Measurements from ENCODE around the gene BDKRB1.
"Not testable (repeated sequence)": the region's sequence is repeated elsewhere in the genome, so short reads cannot be mapped to it uniquely, and the experiment has no call there.

Gene BDKRB1

DNA sequence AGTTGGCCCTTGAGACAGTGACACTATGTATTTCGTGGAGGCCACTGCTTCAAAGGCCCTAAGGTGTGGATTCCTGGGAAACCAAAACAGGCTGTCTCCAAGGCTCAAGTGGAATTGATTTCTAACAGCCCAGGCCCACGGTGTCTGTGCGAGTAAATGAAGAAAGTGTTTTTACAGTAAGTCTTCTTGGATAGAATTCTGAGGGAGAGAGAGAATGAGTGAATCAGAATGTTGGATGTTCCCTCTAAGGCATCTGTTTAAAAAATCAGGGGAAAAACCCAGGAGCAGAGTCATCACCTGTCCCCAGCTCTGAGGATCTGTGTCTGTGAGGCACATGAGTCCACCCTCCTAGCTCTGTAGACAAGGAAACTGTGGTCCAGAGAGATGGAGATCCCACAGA is 22.3 kb upstream of the BDKRB1 start:
- DNase-seq (ENCODE audit: low read depth): no peak

DNA sequence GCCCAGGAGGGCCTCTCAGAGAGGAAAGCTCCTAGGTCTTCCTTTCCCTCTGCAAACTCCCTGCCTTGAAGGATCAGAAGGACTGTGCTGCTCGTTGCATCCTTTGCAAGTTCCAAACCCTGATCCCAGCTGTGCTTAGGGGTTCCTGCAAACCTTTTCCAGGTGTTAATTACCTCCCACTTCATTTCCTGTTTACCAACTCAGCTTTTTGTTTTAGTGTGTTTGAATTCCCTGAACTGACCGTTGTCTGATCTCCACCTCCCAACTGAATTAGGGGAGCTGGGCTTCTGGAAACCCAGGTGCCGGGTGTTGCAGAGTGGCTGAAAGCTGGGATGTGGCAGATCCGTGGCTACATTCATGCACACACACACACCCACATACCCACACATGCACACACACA is 20.6 kb upstream of the BDKRB1 start:
- DNase-seq (ENCODE audit: low read depth): no peak

DNA sequence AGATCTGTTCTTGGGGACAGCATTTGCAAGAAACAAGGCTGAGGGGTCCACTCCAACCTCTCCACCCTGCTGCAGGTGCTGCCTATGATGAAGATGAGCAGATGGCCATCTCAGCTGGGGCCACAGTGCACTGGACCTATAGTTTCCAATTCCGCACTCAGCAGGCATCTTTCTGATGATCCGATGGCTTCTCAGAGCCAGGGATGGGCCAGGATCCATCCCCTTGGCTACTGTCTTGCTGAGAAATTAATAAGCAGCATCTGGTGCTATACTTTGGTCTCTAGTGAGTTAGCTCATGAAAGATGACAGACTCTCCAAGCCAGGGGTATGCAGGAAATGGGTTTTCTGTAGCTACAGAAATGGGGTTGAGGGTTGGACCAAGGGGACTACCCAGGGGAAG is 18.4 kb upstream of the BDKRB1 start:
- DNase-seq (ENCODE audit: low read depth): no peak

DNA sequence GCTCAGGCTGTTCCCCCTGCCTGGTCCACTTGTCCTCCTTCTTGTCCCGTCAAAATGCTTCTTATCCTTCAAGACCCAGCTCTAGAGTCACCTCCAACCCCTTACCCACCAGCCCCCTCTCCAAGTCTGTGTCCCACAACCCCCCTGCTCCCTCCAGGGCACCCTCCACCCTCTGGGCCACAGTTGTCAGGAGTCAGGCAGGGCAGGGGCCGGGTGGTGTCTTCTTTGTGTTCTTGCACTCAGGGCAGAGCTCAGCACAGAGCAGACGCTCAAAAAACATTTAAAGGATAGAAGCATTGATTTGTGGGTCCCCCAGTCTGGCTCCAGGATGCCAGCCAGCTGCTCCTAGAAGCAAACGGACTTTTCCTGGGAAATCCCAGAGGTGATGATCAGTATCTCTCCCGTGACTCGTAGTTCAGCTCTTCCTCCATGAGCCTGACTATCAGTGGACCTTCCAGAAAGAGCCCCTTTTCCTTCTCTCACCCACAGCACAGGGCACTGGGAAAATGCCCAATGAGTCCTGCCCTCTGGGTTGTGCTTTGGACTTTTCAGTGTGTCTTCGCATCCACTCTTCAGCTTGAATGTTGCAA is 17.2 kb upstream of the BDKRB1 start:
- no peak for DNase-seq (ENCODE audit: low read depth)

DNA sequence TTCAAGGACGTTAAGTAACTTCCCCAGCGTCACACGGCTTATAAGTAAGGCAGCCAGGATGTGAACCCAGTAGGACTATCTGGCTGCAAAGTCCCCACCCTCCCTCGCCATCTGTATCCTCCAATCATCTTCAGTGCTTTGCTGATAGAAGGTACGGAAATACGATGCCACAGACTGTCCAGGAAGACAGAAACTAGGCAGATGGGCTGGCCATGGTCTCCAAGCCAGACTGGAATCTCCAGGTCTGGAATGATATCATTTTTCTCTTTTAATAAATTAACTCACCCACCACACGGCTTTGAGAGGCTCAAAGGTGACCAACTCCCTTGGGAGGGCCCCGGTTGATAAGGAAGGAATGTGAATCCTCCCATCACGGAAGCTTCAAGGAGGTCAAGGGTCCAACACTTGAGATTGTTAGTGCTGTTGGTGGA is 16.3 kb upstream of the BDKRB1 start:
- no peak for DNase-seq (ENCODE audit: low read depth)

DNA sequence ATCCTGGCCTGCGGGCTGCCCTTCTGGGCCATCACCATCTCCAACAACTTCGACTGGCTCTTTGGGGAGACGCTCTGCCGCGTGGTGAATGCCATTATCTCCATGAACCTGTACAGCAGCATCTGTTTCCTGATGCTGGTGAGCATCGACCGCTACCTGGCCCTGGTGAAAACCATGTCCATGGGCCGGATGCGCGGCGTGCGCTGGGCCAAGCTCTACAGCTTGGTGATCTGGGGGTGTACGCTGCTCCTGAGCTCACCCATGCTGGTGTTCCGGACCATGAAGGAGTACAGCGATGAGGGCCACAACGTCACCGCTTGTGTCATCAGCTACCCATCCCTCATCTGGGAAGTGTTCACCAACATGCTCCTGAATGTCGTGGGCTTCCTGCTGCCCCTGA is 15.4 kb upstream of the BDKRB1 start:
- DNase-seq (ENCODE audit: low read depth): no peak

DNA sequence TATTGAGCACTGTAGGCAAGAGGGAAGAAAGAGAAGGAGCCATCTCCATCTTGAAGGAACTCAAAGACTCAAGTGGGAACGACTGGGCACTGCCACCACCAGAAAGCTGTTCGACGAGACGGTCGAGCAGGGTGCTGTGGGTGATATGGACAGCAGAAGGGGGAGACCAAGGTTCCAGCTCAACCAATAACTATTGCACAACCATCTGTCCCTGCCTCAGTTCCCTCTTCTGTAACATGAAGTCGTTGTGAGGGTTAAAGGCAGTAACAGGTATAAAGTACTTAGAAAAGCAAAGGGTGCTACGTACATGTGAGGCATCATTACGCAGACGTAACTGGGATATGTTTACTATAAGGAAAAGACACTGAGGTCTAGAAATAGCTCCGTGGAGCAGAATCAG is 13.9 kb upstream of the BDKRB1 start:
- DNase-seq (ENCODE audit: low read depth): no peak

DNA sequence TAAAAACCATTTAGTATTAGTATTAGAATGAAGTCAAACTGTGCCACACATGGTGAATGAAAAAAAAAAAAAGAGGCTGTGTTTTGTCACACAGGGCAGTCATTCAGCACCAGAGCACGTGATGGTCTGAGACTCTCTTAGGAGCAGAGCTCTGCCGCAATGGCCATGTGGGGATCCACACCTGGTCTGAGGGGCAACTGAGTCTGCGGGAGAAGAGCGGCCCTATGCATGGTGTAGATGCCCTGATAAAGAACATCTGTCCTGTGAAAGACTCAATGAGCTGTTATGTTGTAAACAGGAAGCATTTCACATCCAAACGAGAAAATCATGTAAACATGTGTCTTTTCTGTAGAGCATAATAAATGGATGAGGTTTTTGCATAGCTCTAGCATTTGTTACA is 12.2 kb upstream of the BDKRB1 start:
- no peak for DNase-seq (ENCODE audit: low read depth)

DNA sequence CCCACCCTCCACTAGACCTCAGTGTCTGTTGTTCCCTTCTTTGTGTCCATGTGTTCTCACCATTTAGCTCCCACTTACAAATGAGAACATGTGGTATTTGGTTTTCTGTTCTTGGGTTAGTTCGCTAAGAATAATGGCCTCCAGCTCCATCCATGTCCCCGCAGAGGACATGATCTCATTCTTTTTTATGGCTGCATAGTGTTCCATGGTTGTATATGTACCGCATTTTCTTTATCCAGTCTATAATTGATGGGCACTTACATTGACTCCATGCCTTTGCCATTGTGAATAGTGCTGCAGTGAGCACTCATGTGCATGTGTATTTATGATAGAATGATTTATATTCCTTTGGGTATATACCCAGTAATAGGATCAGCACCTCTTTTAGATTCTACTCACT is 10.9 kb upstream of the BDKRB1 start:
- not testable (repeated sequence) for DNase-seq (ENCODE audit: low read depth)

DNA sequence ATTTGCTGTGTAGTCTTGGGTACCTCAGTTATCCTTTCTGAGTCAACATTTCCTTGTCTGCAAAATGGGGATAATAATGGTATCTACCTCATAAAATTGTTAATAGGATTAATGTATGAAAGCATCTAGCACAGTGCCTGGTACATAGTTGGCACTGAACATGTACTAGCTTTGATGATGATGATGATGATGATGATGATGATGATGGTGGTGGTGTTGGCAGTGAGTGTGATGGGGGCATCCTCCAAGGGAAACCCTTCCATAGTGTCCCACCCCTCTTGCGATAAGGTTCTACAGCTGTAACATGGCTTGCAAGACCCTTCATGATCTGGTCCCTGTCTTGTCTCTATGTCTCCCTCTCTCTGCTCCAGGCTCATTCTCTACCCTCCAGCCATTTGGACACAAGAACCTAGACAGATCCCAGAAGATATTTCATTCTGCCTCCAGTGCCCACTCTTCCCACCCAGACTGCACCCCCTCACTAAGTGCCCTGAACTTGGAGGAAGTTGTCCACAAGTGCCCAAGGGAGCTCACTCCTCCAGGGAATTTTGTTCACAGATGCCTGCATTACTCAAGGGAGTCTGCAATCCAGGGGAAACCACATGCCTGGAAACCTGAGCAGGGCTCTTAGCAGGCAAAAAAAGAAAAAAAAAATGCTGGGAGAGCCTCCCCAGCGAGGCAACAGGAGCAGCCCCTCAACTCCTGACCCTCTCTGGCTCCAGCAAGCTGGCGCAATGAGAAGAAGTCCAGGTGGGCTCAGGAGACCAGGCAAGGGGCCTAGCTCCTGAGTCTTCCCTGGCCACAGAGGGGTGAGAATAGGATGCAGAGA is 10.1 kb upstream of the BDKRB1 start:
- no peak for DNase-seq (ENCODE audit: low read depth)

DNA sequence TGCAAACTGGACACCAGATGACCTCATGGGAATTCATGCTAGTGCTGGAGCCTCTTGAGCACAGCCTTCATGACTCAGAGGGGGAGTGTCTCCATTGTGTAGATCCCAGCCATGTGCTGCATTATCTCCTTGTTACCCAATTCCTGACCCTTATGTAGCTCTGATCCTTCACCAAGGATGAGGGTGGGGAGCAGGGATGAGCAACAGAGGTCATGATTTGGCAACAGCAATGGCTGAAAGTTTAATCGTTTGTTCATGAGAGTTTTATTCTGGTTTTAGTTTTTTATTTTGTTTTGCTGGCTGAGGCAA is 9.5 kb upstream of the BDKRB1 start:
- no peak for DNase-seq (ENCODE audit: low read depth)

DNA sequence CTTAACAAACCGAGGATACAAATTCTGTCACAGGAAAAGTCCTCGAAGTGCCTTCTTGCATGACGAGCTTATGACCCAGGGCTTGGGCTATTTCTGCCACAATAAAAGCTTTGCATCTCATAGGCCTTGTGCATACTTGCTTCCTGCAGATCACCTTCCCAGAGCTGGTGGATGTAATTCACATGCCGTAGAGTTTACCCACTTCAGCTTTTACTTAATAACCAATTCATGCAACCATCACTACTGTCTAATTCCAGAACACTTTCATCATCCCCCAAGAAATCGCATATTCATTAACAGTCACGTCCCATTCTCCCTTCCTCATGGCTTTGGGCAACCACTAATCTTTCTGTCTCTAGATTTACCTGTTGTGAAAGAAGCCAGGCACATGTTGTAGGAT is 9.0 kb upstream of the BDKRB1 start:
- no peak for DNase-seq (ENCODE audit: low read depth)

DNA sequence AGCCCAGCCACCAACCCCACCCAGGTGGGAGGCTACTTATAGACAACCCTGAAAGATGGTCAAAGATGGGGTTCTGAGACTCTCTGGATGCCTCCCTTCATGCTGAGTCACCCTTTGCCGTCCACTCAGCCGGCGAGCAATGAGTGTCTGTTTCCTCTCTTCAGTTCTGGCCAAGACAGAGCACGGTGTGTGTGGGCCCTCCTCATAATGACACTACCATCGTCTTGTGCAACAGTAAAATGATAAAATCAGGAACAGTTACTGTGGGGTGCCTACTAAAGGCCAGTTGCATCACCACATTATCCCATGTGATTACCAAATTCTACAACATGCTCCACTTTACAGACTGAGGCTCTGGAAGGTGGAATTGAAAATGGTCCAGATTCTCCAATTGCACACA is 7.0 kb upstream of the BDKRB1 start:
- no peak for DNase-seq (ENCODE audit: low read depth)

DNA sequence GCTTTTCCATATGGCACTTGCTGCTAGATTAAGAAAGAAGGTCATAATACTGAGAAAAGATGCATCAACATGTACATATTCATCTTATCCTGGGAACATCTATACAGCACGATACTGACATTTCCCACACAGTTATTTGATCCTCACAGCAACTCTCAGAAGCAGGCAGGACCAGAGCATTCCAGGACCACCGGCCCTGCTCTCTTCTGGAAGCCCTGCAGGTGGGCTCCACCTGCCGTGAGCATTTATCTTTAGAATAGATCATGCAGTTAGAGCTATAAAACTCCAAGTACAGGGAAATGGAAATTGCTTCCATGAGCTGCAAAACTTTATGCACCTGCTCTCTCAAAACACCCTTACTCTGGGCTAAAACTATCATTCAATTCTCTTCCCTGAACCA is 5.5 kb upstream of the BDKRB1 start:
- DNase-seq (ENCODE audit: low read depth): no peak

DNA sequence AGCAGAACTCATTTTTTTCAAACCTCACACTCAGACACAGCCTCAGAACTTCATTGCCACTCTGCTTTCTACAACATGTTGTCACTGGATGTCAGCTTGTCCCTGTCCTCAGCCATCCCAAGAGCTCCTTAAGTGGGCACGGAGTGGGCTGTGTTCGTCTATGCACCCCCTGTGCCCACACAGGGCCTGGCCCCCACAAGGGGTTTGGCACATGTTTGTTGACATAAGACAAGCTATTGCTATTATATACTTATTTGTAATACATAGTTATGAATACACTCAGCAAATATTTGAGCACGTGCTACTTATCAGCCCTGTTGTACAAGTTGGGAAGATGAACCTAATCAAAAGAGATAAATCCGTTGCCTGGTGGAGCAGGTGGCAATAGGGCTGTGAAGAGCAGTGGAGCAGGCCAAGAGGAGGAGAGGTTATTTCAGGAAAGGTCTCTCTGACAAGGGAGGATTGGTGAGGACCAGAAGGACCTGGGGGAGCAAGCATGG is 4.3 kb upstream of the BDKRB1 start:
- no peak for DNase-seq (ENCODE audit: low read depth)

DNA sequence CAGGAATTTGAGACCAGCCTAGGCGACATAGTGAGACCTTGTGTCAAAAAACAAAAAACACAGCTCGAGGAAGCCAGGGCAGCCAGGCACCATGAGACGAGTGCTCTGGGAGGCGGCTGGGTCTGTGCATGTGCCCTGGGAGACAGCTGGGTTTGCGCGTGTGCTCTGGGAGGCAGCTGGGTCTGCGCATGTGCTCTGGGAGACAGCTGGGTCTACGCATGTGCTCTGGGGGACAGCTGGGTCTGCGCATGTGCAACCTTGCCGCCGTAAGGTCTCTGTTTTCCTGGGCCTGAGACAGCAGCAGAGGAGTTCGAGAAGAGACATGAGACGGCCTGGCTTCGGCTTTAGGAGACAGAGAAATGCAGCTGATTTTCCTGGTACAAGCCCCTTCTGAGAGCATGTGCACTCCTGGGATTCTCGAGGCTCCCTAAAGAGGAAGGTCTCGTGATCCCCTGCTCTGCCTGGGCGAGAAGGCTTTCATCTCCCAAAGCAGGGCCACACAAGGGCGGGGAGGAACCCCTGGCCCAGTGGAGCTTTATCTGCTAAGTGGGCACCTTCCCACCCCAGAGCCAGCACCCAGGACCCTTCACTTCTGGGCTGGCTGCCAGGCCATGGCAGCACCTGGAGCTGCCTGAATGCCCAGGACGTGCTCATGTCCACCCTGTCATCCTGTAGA is 3.5 kb upstream of the BDKRB1 start:
- DNase-seq (ENCODE audit: low read depth): no peak

DNA sequence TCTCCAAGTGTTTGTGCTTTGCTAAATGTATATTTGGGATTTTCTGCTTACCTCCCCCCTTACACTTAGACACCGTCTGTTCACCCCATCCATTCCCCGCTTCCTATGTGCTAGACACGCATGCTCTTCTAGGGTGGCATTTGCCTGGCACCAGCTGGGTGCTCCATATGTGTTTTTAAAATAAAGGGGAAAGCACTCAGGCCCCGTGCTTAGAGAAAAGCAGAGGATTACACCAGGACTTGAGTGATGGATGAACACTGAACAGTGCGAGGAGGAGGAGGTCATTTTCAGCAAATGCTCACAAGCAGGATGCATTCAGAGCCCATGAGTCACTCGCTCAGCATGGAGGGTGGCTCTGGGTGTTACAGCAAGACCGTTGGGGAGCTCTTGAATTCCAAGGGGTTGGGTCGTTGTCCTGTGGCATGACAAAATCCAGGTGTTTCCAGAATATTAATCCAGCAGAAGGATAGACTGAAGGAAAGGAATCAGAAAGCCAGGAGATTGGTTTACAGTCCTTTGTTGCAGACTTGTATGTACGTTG is 2.9 kb upstream of the BDKRB1 start:
- no peak for DNase-seq (ENCODE audit: low read depth)

DNA sequence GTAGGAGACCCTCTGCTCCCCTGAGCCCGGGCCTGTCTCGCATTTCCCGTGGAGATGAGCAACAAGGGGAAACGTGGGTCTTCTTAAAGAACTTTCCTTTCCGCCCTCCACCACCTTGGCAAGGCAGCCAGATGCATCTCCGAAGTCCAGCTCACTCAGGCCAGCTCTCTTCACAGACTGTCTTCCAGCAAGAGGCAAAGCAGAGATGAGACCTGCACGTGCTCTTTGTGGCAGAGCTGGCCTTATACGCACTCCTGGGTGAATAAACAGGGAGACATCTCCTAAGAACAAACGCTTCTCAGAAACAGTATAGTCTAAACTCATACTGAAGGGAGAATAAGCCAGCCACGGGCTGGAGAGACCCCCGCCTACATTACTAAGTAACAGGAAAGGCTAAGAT is 1.3 kb upstream of the BDKRB1 start:
- DNase-seq (ENCODE audit: low read depth): no peak

DNA sequence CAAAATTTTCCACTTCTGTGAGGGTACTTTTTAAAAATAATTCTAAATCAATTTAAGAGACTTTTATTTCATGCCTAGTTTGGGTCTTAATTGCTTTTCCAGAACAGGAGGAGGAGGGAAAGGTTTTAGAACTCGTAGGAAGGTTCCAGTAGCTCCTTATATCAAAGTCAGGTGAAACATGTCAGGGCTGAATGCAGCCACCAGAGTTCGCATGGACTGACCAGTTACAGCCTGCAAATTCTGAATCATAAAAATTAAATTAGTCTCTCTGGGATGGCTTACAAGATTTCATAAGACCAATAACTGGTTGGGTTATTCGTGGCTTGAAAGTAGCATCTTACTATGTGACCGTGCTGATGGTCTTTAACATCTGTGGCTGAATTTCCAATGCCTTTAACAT is 397 bp downstream of the BDKRB1 start:
- DNase-seq (ENCODE audit: low read depth): no peak

DNA sequence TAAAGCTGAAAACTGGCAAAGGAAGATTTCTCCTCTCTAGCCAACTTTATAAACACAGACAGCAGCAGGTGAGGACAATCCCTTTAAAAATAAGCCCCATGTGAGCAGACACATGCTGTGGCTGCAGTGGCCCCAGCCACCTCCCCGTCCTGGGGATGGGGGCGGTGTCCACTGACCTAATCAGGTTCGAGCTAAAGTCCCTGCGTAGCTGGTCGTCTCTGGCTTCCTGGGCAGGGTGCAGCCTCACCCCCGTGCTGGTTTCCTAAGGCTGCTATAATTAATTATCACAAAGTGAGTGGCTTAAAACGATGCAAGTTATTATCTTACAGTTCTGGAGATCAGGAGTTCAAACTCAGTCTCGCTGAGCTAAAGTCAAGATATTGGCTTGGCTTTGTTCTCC is 1.0 kb downstream of the BDKRB1 start:
- no peak for DNase-seq (ENCODE audit: low read depth)

DNA sequence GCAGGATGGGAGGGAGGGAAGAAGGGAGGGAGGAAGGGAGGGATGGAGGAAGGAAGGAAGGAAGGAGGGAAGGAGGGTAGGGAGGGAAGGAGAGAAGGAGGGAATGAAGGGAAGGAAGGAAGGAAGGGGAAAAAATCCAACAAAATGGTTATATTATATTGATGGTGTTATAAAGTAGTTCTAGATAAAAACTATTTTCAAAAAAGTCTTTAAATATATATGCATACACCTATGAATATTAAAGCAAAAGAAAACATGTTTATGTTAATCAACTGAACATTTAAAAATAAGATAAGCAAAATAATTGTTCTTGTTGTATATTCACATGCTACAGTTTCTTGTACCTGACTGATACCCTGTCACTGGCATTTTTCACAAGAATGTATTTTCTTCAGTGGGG is 1.9 kb downstream of the BDKRB1 start:
- DNase-seq (ENCODE audit: low read depth): no peak

DNA sequence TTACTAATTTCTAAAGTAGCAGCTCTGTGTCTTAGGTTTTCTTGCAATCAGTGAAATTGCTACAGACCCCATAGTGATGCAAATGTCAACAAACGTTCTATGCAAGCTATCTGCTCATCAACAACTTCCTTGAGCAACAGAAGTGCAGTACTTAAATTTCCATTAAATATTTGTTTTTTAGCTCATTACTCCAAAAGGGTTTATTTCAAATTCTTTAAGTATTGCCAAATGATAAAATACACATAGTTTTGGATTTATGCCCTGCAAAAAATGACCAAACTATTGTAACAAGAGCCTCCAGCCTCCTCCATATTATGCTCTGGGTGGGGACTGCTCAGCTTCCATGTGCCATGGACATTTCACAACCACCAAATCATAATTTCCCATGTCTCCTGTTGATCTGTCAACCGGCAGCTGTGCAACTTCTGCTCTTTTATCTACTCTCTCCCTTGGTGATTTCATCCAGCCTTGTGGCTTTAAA is 4.4 kb downstream of the BDKRB1 start:
- no peak for DNase-seq (ENCODE audit: low read depth)

DNA sequence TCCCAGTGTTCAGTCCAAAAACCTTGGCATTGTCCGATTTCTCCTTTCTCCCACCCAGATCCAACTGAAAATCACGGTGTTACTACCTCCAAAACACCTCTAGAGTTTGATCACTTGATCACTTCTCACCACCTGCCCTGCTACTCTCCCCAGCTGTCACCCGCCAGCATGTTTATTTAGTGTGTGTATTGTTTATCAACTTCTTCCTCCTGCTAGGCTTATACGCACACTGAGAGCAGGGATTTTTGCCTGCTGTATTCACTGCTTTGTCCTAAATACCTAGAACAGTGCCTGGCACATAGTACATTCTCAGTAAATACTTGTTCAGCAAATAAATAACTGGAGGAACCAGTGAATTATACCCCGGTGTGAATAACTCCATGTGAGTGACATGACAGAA is 5.0 kb downstream of the BDKRB1 start:
- DNase-seq (ENCODE audit: low read depth): no peak

Data from T follicular helper cell (primary cell).